HEK293 (cell line): ENCODE results near the gene PIP5KL1.
A peak's percentile ranks its signal among the peaks of the same experiment; 100 is the strongest.

ENCODE experiments used
- CTCF ChIA-PET: fragments of 350-600 bp; formaldehyde crosslinking; extraction: SDS; loops from one replicate; lab custom pipeline; 2021; ENCODE audit warnings: antibody characterized with exemption; lab: Yijun Ruan, JAX
- POLR2A ChIA-PET: fragments of 300-600 bp; formaldehyde crosslinking; extraction: SDS; loops from one replicate; lab custom pipeline; 2020; ENCODE audit warnings: antibody characterized with exemption, inconsistent platforms; lab: Yijun Ruan, JAX
- H3K27ac ChIP-seq: fragments of 200-500 bp; sonication (Bioruptor generic); 2 replicates; pipeline ENCODE4 v1.5.1; 2014; ENCODE audit warnings: low read depth, low read length, control low read depth, inconsistent platforms; ENCODE audit errors: extremely low read depth
- H3K36me3 ChIP-seq, 2 experiments: fragments of 200-500 bp in 1 of 2; sonication (Bioruptor generic) in 1 of 2; 1 replicate in 1 of 2; 2 replicates in 1 of 2; pipeline ENCODE4 v1.5.1; 2014 to 2017; ENCODE audit warnings: inconsistent platforms in 2 of 2, low read length in 2 of 2; ENCODE audit not compliant: control insufficient read depth in 2 of 2, insufficient read depth in 1 of 2
- H3K4me1 ChIP-seq: fragments of 200-500 bp; sonication (Bioruptor generic); 2 replicates; pipeline ENCODE4 v1.5.1; 2014; ENCODE audit warnings: mild to moderate bottlenecking, low read length, inconsistent platforms; ENCODE audit not compliant: control insufficient read depth, insufficient read depth
- H3K4me3 ChIP-seq: 2 replicates; pipeline ENCODE4 v1.5.1; 2011; ENCODE audit warnings: low read depth, mild to moderate bottlenecking, control low read depth, low read length, moderate library complexity
- H3K9me3 ChIP-seq: fragments of 200-500 bp; sonication (Bioruptor generic); 2 replicates; pipeline ENCODE4 v1.5.1; 2014; ENCODE audit warnings: low read depth, low read length, inconsistent platforms; ENCODE audit not compliant: control insufficient read depth, insufficient read depth
- BCL11B ChIP-seq: fragments of 450-650 bp; formaldehyde crosslinking; IDR thresholded peaks from 2 replicates; pipeline ENCODE4 v1.5.1; 2016; ENCODE audit warnings: low read depth, missing biosample characterization, missing genetic modification characterization
- HOXA7 ChIP-seq: sonication (generic); formaldehyde crosslinking; IDR thresholded peaks from 2 replicates; pipeline ENCODE4 v1.8.1; 2022; ENCODE audit warnings: missing genetic modification reagents, borderline replicate concordance
- HOXC10 ChIP-seq: sonication (generic); formaldehyde crosslinking; IDR thresholded peaks from 2 replicates; pipeline ENCODE4 v1.8.1; 2023; ENCODE audit warnings: mild to moderate bottlenecking, missing genetic modification reagents
- HOXD13 ChIP-seq: sonication (generic); formaldehyde crosslinking; IDR thresholded peaks from 2 replicates; pipeline ENCODE4 v1.8.0; 2022; ENCODE audit warnings: missing genetic modification reagents, borderline replicate concordance
- IKZF3 ChIP-seq: fragments of 450-650 bp; IDR thresholded peaks from 2 replicates; pipeline ENCODE4 v1.5.0; 2018; ENCODE audit warnings: missing biosample characterization, mild to moderate bottlenecking, missing genetic modification characterization, moderate library complexity
- INSM2 ChIP-seq: fragments of 450-650 bp; formaldehyde crosslinking; IDR thresholded peaks from 2 replicates; pipeline ENCODE4 v1.5.1; 2016; ENCODE audit warnings: missing biosample characterization, missing genetic modification characterization
- PRDM1 ChIP-seq: fragments of 450-650 bp; formaldehyde crosslinking; IDR thresholded peaks from 2 replicates; pipeline ENCODE4; 2016; ENCODE audit warnings: missing biosample characterization, missing genetic modification characterization
- PRDM10 ChIP-seq: fragments of 450-650 bp; formaldehyde crosslinking; IDR thresholded peaks from 2 replicates; pipeline ENCODE4 v1.5.1; 2016; ENCODE audit warnings: missing biosample characterization, missing genetic modification characterization
- ZFP3 ChIP-seq: fragments of 450-650 bp; formaldehyde crosslinking; IDR thresholded peaks from 2 replicates; pipeline ENCODE4 v1.5.1; 2016; ENCODE audit warnings: low read depth, missing biosample characterization, missing genetic modification characterization
- ZNF112 ChIP-seq: fragments of 450-650 bp; formaldehyde crosslinking; IDR thresholded peaks from 2 replicates; pipeline ENCODE4 v1.5.0; 2017; ENCODE audit warnings: missing biosample characterization, missing genetic modification characterization
- ZNF169 ChIP-seq: fragments of 450-650 bp; formaldehyde crosslinking; IDR thresholded peaks from 2 replicates; pipeline ENCODE4 v1.5.1; 2016; ENCODE audit warnings: missing biosample characterization, missing genetic modification characterization
- ZNF2 ChIP-seq: fragments of 450-650 bp; formaldehyde crosslinking; IDR thresholded peaks from 2 replicates; pipeline ENCODE4 v1.5.1; 2016; ENCODE audit warnings: missing biosample characterization, missing genetic modification characterization
- ZNF311 ChIP-seq: fragments of 450-650 bp; formaldehyde crosslinking; IDR thresholded peaks from 2 replicates; pipeline ENCODE4 v1.5.1; 2017; ENCODE audit warnings: missing biosample characterization, missing genetic modification characterization, borderline replicate concordance
- ZNF341 ChIP-seq: fragments of 450-650 bp; formaldehyde crosslinking; IDR thresholded peaks from 2 replicates; pipeline ENCODE4; 2016; ENCODE audit warnings: low read depth, missing biosample characterization, missing genetic modification characterization
- ZNF449 ChIP-seq: fragments of 450-650 bp; formaldehyde crosslinking; IDR thresholded peaks from 2 replicates; pipeline ENCODE4 v1.5.1; 2017; ENCODE audit warnings: missing biosample characterization, mild to moderate bottlenecking, missing genetic modification characterization, moderate library complexity
- ZNF558 ChIP-seq: fragments of 450-650 bp; formaldehyde crosslinking; IDR thresholded peaks from 2 replicates; pipeline ENCODE4 v1.5.1; 2016; ENCODE audit warnings: missing biosample characterization, missing genetic modification characterization
- ZNF658 ChIP-seq: fragments of 450-650 bp; formaldehyde crosslinking; IDR thresholded peaks from 2 replicates; pipeline ENCODE4; 2016; ENCODE audit warnings: missing biosample characterization, missing genetic modification characterization
- ZNF76 ChIP-seq: fragments of 450-650 bp; formaldehyde crosslinking; IDR thresholded peaks from 2 replicates; pipeline ENCODE4; 2016; ENCODE audit warnings: low read depth, missing biosample characterization, missing genetic modification characterization, borderline replicate concordance
- ZNF777 ChIP-seq: fragments of 450-650 bp; formaldehyde crosslinking; IDR thresholded peaks from 2 replicates; pipeline ENCODE4 v1.5.1; 2017; ENCODE audit warnings: missing biosample characterization, missing genetic modification characterization, borderline replicate concordance
- ZNF792 ChIP-seq: fragments of 450-650 bp; formaldehyde crosslinking; IDR thresholded peaks from 2 replicates; pipeline ENCODE4 v1.5.1; 2016; ENCODE audit warnings: missing biosample characterization, missing genetic modification characterization
- ZNF837 ChIP-seq: fragments of 450-650 bp; formaldehyde crosslinking; IDR thresholded peaks from 2 replicates; pipeline ENCODE4 v1.5.1; 2016; ENCODE audit warnings: missing biosample characterization, missing genetic modification characterization
- TF ChIP-seq, protein P1 (sequence below): IDR thresholded peaks from 2 replicates; pipeline ENCODE4 v1.6.1; 2011; ENCODE audit warnings: mild to moderate bottlenecking, low read depth, low read length, borderline replicate concordance
- TF ChIP-seq, protein P2 (sequence below): fragments of 450-650 bp; formaldehyde crosslinking; IDR thresholded peaks from 2 replicates; pipeline ENCODE4 v1.5.1; 2016; ENCODE audit warnings: missing biosample characterization, missing genetic modification characterization, low read depth
- TF ChIP-seq, protein P3 (sequence below): fragments of 450-650 bp; formaldehyde crosslinking; optimal IDR thresholded peaks from 2 replicates; pipeline ENCODE3; 2016; ENCODE audit warnings: missing biosample characterization, mild to moderate bottlenecking, missing genetic modification characterization

Gene PIP5KL1

GRCh38 chr9:127961155-127961490, 30.5 kb upstream of the PIP5KL1 start (continued):
- TF ChIP-seq, protein P1, sequence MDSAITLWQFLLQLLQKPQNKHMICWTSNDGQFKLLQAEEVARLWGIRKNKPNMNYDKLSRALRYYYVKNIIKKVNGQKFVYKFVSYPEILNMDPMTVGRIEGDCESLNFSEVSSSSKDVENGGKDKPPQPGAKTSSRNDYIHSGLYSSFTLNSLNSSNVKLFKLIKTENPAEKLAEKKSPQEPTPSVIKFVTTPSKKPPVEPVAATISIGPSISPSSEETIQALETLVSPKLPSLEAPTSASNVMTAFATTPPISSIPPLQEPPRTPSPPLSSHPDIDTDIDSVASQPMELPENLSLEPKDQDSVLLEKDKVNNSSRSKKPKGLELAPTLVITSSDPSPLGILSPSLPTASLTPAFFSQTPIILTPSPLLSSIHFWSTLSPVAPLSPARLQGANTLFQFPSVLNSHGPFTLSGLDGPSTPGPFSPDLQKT, result no peak
- no peak for TF ChIP-seq ZNF558 (tag by site-specific recombination)
- no peak for TF ChIP-seq ZNF777 (tag by site-specific recombination)
- no peak for TF ChIP-seq ZNF792
- no peak for TF ChIP-seq HOXC10 (CRISPR knock-in tag)
- TF ChIP-seq, all 188 proteins: peak for 0

DNA sequence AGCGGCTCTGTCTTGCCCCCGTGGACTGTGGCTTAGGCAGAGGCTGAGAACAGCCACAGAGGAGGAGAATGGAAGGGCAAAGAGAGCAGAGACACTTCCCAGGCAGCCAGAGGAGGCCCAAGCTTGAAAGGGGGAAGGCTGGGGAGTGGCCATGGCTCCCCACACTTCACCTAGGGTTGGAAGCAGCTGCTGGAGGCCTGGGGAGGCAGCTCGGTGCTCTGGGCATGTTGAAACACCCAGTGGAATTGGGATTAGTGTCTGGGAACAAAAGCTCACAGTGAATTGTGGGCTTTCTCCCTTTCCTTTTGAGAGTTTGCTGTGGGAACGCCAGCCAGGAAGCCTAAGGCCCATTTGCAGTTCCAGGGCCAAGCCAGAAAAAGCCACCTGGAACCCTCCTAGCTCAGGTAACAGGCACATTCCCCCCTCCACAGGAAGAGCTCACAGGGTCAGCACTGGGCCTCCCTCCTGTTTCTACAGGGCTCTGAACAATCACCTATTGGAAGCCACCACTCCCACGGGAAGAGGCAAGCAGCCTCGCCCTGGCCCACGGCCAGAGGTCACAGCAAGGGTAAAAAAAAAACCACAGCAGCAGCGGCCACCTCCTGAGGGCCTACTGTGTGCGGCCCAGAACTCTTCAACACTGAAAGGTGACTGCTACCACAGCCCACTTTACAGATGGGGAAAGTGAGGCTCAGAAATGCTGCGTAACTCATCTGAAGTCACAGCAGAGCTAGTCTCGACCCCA, 30.0 kb upstream of the PIP5KL1 start:
- no peaks in the 10 kb centered on the region for H3K36me3 ChIP-seq
- CTCF ChIA-PET, result interaction anchor here (0.6 to 9.0 kb wide), 3 partner anchors 14 to 39 kb away, joined by 3 to 135 read pairs (median 6); no protein-coding TSS in a partner anchor
- peaks cover 9% of the 10 kb centered on the region for H3K4me1 ChIP-seq
- POLR2A ChIA-PET, result no interaction called here
- H3K4me3 ChIP-seq, result no peak overlapping the region
- peak overlapping the region; percentile 18; the same call in 1 of the 2 replicates for H3K27ac ChIP-seq
- H3K9me3 ChIP-seq, result no peaks in the 10 kb centered on the region
- TF ChIP-seq ZNF112 (tag by site-specific recombination) (no peak), ZNF311 (tag by site-specific recombination) (no peak), INSM2 (tag by site-specific recombination) (no peak), BCL11B (tag by site-specific recombination) (no peak), ZNF658 (tag by site-specific recombination) (no peak), ZNF341 (tag by site-specific recombination) (peak; percentile 70), ZNF76 (tag by site-specific recombination) (no peak), ZNF449 (tag by site-specific recombination) (no peak), HOXA7 (CRISPR knock-in tag) (no peak), ZFP3 (tag by site-specific recombination) (no peak), ZNF169 (no peak), IKZF3 (tag by site-specific recombination) (0 out of 2 replicates have a peak, but pooled peaks have one; percentile 29), HOXD13 (no peak), PRDM1 (tag by site-specific recombination) (peak; percentile 75), PRDM10 (tag by site-specific recombination) (0 out of 2 replicates have a peak, but pooled peaks have one; percentile 23), ZNF837 (tag by site-specific recombination) (no peak), ZNF2 (tag by site-specific recombination) (no peak)
- TF ChIP-seq, protein P2, sequence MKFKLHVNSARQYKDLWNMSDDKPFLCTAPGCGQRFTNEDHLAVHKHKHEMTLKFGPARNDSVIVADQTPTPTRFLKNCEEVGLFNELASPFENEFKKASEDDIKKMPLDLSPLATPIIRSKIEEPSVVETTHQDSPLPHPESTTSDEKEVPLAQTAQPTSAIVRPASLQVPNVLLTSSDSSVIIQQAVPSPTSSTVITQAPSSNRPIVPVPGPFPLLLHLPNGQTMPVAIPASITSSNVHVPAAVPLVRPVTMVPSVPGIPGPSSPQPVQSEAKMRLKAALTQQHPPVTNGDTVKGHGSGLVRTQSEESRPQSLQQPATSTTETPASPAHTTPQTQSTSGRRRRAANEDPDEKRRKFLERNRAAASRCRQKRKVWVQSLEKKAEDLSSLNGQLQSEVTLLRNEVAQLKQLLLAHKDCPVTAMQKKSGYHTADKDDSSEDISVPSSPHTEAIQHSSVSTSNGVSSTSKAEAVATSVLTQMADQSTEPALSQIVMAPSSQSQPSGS (tag by site-specific recombination), result no peak
- TF ChIP-seq, protein P3, sequence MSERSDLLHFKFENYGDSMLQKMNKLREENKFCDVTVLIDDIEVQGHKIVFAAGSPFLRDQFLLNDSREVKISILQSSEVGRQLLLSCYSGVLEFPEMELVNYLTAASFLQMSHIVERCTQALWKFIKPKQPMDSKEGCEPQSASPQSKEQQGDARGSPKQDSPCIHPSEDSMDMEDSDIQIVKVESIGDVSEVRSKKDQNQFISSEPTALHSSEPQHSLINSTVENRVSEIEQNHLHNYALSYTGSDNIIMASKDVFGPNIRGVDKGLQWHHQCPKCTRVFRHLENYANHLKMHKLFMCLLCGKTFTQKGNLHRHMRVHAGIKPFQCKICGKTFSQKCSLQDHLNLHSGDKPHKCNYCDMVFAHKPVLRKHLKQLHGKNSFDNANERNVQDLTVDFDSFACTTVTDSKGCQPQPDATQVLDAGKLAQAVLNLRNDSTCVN, result no peak
